Myocyte (in vitro differentiated cells): ENCODE results near the gene ATRNL1. TPM values are rescaled to one million over a fixed set of nuclear protein-coding genes. Genes with fewer than 3 reads are reported as not detected.

Source experiments
- DNase-seq: peaks from one replicate; pipeline ENCODE4 v3.0.0-alpha.2; 2012; ENCODE audit warnings: low read depth
- total RNA-seq: library from RNA; depleted of rRNA; stranded (reverse); fragments of >200 nt; gene quantifications from 2 replicates; pipeline ENCODE4 v1.2.3, GENCODE V29; 2014

The ATRNL1 gene
- total RNA-seq, 1 donor from 2014 or later = 8.4 TPM

DNA sequence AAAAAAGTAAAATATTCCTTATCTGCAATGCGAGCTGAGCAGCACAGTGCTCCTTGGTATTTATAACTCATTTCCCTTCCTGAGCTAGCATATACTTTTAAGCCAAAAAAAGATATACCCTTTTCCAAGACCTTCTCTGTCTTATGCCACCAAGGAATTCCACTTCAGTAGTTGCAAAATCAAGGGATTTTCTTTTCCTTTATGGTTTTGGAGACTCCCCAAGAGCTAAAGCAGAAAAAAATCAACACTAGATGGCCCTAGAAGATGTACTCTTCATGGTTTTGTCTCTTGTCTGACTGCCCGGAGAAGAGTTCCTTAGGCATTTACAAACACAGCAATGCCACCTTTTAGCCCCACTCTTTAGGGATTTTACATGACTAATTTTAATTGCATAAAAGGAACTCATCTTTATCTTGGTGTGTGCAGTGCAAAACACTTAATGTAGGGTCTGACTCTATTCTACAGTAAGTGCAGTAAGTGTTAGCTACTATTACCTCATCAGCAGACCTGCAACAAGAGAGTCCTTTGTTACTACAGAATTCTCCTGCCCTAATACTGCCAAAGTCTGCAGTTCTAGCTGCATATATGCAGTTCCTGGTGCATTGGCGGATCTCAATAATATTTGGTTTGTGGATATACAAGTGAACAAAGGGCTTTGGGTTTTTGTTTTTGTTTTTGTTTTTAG is 736.5 kb downstream of the ATRNL1 start:
- peak; percentile 45 for DNase-seq

DNA sequence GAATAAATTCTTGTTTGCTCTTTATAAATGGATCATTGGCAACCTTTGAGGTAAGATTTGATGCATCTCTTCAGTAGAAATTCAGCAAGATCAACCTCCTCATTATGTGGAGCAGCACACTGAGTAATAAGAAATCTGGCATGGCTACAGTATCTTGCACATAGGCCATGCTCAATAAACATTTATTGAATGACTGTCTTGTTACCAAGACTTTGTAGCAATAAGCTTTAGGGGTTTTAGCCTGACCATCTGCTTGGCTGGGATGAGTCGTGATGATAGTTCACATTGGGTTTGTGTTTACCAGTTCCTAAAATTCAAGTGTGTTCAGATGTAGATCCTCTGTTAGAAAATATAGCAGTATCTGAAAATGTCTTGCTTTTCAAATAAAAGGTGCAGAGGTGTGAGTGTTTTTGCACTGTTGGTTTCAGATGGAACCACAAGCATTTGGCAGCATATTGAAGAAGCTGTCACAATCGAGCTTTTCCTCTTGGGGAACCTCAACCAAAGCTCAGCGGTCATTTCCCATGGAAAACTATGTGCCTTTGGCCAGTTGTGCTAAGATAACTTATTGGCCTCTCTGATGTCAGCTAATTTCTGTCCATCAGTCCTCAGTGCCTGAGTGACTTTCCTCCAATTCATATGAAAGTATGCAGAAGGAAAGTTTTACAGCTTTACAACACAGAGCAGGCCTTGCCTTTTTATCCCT is 737.3 kb downstream of the ATRNL1 start:
- DNase-seq = peak; percentile 21

DNA sequence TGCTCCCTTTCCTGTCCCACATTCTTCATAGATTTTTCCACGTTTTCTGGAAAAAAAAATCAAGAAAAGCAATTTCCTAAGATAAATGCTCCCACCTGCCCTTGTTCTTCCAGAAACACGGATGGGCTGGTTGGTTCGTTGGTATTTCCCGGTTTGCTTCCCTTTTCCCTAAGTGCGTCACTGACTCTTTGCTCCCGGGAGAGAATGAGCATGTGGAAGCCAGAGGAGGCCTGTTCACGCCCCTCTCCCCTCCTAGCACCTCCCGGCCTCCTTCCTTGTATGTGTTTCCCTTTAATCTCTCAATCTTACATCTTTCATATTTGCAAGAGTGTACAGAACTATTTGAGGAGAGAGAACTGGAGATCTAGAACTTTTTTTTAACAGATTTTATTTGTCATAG is 737.9 kb downstream of the ATRNL1 start:
- DNase-seq = no peak

DNA sequence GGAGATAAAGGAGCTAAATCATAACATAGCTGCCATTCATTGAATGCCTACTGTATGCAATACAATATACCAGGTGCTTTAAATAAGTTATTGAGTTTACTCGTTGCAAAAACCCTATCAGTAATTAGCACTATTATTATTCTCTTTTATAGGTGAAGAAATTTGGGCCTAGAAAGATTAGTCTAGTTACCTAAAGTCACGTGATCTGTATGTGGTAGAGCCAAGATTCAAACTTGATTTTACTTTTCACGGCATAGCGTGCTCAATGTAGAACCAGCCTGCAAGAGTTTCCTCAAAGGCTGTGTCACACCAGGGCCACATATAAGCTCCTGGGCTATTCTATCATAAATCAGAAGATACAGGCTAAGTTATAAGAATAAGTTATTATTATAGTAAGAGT is 740.0 kb downstream of the ATRNL1 start:
- DNase-seq = no peak

DNA sequence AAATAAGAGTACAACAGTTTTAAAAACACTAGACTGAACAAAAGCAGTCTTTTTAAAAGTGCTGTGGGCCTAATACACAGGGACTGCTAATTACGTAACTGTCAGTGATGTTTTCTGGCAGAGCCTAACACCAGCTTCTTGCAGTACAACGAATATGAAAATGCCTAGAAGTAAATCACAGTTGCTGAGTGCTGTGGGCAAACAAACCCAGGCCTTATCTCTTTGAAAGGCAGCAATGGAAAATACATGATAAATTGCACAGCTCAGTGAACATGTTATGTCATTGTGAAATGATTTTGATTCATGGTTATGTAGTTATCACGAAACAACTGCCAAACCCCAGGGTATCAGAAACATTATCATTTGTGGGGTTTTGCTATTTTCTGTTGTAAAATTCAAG is 751.4 kb downstream of the ATRNL1 start:
- no peak for DNase-seq

DNA sequence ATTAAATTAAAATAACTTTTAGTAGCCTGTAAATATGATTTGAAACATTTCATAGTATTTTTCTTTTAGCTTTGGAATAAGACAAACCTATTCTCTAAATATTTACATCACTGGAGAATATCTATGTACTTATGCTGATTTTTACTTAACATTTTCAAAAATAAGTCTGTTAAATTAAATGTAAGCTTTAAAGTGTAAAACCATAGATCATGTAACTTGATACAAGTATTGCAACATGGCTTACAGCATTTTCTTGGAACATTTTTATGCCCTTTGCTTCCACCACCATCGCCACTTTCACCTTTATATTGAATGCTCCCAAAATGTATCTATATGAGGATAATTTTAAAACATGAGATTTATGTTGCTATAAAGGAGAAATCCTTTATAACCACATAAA is 752.8 kb downstream of the ATRNL1 start:
- DNase-seq = no peak

DNA sequence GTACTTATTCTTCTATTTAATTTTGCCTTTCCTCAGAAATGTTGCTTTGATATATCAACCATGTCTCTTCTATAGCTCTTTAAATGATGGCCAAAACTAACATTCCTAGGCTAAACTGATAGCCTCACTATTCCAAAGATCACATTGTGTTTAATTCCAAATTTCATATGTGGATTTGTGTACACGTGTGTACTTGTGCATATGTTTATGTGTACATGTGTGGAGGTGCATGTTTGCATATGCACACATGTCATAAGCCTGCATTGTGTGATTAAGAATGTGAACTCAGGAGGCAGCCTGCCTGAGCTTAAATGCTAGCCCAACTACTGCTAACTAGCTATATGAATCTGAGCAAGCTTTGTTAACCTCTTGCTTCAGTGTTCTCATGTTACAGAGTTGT is 753.4 kb downstream of the ATRNL1 start:
- no peak for DNase-seq

DNA sequence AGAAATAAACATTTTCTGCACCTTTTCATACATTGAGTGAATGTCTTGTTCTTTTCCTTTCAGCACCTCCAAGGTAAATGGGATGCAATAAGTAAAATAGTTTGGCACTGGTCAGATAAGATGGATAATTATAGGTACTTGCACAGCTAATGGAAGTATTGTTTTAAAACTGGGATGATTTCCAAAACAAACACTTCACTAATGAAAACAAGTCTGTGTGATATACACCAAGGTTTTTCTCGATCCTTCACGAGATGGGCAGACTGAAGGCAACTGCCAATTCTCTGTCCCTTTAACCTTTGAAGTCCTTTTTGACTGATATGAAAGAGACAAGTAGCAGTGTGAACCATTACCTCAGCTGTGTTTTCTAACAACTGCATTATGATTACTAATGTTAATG is 756.0 kb downstream of the ATRNL1 start:
- no peak for DNase-seq

DNA sequence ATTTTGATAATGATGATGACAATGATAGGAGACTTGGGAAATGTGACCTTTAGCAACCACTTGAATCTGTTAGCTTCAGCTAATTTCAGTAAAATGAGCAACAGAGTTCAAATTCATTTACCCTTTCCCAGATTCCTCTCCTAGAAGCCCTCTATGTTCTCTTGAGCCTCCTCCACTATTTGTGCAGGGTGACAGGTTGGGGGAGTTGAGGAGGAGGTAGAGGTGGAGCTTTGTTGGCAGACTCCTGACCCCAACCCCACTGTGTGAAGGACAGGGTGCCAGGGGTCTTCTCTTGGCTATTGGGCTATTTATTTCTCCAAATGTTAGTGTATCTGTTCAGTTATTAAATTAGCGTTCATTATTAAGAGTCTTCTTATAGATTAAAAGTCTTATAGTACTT is 757.5 kb downstream of the ATRNL1 start:
- no peak for DNase-seq

DNA sequence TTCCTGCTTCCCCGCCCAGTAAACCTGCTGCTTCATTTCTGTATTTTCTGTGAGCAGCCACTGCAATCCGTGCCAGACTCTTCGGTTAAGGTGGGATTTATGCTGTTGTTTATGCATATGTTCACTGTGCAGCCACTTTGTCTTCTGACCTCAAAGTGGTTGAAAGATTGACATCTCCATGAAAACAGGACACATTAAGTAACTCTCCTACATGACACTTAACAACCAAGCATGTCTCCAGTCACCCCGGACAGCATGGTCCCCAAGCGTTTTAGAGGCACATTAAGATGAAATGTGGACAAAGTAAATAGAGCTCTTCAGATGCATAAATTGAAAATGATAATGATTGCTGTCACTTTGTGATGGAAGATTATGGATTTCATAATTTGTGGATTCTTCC is 758.5 kb downstream of the ATRNL1 start:
- no peak for DNase-seq

DNA sequence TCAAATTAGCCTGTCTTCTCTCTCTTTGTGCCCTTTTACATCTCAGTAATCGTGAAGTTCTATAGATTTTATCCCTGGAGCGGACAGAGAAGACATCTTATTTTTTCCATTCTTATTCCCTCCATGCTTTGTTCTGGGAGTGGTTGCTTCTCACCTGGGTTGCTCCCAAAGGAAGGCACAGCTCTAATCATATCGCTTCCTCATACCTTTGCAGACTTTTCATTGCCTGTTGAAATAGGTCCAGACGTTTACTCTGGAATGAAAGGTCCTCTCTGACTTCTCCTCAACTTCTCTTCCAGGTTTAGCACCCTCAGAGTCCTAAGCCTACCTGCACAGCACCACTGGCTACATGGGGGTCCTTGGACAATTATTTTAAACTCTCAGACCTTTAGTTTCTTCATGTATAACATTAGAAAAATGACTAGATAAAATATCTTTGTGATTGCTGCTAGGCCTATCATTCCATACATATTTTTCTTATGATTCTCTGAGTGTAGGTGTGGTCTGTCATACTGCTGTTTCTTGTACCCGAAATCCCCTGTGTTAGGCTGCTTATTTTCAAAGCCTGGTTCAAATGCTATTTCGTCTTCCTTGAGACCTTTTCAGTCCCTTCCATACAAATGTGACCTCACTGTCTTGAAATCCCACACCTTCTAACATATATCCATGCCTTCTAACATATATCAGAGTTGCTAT is 761.7 kb downstream of the ATRNL1 start:
- no peak for DNase-seq

DNA sequence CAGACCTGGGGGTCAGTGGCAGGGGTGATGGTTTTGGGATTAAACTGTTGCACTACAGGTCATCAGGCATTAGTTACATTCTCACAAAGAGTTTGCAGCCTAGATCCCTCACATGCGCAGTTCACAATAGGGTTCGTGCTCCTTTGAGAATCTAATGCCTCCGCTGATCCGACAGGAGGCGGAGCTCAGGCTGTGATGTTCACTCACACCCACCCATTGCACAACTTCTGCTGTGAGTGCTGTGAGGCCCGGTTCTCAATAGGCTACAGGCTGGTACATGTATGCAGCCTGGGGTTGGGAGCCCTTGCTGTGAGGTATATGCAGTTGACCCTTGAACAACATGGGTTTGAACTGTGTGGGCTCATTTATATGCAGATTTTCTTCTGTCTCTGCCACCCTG is 763.4 kb downstream of the ATRNL1 start:
- DNase-seq = no peak

DNA sequence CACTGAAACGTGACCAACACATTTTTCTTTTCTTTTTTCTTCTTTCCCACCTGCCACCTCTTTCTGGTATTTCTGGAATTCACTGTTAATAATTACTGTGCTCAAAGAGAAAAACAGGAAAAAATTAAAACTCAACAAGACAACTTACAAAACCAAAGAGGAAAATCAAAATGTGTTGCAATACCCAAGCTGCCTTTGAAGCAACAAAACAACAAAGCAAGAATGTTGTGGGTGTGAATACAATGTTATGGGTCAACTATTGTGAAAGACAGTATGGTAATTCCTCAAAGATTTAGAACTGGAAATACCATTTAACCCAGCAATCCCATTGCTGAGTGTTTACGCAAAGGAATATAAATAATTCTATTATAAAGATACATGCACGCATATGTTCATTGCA is 764.7 kb downstream of the ATRNL1 start:
- DNase-seq = no peak

DNA sequence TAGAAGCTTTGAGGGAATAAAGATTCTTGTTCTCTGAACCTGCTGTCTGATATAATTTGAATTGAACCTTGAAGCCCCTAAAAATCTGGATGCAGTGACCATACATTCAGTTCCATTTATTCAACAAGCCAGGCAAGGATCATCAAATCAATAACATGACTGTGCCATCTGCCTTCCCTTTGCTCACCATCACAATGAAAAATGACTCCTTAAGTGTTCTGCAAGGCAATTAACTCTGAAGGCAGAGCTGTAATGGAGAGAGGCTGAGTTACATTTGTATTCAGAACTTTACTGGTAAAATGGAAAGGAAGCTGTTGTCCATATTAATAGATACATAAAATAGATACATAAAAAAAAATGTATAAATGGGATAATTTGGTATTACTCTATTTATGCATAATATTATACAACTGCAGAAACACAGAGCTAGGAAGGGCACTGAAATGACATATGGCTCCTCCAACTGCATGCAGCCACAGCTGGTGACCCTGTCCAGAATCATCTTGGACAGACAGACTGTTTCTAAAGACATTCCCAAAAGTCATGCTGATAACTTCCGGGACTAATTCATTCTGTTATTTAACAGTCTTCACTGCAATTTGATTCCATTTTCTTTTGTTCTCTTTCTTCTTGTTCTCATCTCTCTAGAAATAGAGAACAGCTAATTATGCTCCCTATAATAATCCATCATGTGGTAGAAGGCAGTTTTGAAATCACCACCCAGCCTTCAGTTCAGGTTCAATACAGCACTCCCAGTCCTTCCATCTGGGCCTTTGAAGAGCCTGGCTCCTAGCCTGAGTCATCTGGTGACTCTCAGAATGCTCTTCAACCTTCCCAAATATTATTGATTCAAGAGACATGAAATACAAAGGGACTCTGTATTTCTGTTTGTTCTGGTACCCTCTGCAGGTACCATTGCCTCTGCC is 767.3 kb downstream of the ATRNL1 start:
- no peak for DNase-seq

DNA sequence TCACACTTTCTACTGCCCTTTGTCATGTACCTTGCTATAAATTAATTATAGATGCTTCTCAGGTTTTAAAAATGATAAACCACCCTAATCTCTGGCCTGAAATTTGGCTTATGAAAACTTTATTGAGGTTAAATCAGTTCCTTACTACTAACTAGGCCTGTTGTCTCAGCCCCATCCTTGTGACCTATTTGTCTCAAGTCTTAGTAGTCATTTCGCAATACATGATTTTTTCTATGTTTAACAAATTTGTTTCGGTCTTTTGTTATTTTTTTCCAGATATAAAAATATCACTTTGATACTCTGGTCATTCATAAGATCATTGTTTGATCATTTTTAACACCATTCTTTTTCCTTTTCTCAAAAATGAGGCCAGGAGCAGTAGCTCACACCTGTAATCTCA is 768.3 kb downstream of the ATRNL1 start:
- no peak for DNase-seq

DNA sequence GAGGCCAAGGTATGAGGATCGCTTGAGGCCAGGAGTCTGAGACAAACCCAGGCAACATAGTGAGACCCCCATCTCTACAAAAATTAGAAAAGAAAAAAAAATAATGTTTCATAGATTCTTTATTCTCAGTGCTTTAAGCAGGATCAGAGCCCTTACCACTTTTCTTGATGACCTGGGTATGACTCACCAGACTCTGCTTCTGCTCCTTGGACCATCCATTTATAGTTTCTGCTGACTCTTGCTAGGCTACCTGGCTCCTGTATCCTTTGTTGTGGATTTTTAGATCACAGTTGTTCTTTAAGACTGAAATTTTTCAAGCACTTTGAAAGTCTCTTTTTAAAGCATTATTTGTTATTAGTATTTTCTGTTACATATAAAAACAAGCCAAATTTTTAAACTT is 768.7 kb downstream of the ATRNL1 start:
- no peak for DNase-seq

DNA sequence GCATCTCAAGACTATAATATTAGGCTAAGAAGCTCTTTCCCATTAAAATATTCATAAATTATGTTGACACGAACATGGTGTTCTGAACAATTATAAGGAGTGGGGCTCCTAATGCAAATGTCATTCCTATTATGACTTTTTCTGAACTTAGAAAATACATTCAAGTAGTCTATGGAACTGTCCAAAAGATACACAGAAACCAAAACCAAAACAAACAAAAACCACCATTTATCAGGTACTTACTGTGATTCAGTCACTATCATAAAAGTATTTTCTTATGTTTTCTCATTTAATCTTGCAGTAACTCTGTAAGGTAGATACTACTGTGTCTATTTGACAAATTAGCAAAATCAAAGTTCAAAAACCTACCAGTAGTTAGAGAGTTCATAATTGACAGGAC is 773.0 kb downstream of the ATRNL1 start:
- no peak for DNase-seq

DNA sequence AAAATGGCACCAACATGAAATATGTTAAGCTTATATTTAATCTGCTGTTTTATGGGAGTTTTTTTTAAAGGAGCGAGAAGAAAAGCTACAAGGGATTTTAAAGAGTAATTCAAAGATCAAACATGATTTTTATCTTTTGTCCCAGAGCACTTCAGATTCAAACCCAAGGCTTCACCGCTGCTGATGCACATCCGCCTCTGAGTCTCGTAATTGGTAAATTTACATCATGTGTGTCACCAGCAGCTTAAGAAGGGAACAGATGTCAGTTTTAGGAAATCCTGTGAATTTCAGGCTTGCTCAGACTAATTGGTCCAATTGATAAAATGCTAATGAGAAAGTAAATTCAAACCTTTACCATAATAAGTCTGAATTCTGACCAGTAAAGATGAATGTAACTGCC is 773.5 kb downstream of the ATRNL1 start:
- DNase-seq = no peak

DNA sequence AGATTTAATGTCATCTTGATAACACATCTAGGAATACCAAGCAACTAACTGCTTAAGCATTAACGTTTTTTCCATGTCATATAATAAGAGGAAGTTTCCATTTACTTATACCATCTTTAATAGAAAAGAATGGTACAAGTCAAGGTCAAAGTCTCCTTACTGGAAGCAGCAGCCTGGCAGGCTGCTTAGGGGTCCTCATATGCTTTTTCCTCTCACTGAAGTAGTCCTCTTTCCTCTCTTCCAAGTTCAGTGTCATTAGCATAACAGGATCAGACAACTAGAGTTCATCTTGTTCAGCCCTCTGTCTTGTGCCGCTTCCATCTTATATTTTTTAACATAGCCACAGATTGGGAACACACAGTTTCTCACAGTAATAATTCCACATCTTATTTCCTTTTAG is 774.1 kb downstream of the ATRNL1 start:
- DNase-seq = no peak

DNA sequence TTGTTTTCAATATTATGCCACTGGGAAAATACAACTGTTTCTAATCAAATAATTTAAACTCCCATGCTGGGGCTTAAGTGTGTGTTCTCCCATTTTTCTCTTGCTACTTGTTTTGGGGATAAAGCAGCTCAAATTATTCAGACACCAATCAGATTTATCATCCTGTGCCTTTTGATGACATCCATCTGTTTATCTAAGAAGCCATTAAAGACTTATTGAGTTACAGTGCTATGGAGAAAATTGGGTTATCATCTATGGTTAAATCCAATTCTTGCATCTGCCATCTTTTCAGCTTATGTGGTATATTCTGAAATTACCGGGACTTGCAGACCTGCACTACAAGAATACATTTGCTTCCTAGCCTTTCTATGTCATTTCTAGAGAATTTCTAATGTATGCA is 778.7 kb downstream of the ATRNL1 start:
- DNase-seq = no peak

DNA sequence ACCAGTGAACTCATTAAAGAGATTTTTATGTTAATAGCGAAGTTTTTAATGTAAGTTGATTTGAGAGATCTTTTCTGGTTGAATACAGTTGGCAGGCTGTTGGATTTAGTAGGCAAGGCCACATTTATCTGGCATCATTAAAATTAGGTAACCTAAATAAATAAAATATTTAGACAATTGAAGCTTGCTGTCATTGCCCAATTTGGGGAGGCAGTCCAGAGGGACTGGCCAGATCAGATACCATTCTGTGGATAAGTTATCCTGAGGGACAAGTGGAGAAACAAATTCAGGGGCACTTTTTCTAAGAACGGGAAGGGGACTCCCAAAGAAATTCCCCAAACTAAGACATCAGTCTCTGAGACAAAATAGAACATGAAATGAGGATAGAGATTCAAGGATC is 782.0 kb downstream of the ATRNL1 start:
- no peak for DNase-seq
